HG02763 (cell line): ENCODE data around the gene ZDHHC14.
"Not testable (repeated sequence)": the region's sequence is repeated elsewhere in the genome, so short reads cannot be mapped to it uniquely, and the experiment has no call there.

Source experiments
- ATAC-seq: cut with Tn5 transposase; IDR thresholded peaks from one replicate; pipeline ENCODE4 v1.9.1; 2021; ENCODE audit warnings: mild to moderate bottlenecking, moderate library complexity; ENCODE audit not compliant: unreplicated experiment

The ZDHHC14 gene

DNA sequence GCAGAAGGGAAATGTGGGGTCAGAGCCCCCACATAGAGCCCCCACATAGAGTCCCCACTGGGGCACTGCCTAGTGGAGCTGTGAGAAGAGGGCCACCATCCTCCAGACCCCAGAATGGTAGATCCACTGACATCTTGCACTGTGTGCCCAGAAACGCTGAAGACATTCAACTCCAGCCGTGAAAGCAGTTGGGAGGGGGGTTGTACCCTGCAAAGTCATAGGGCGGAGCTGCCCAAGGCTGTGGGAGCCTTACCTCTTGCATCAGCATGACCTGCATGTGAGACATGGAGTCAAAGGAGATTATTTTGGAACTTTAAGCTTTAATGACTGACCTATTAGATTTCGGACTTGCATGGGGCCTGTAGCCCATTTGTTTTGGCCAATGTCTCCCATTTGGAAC is 209.7 kb downstream of the ZDHHC14 start:
- ATAC-seq, result not testable (repeated sequence)

DNA sequence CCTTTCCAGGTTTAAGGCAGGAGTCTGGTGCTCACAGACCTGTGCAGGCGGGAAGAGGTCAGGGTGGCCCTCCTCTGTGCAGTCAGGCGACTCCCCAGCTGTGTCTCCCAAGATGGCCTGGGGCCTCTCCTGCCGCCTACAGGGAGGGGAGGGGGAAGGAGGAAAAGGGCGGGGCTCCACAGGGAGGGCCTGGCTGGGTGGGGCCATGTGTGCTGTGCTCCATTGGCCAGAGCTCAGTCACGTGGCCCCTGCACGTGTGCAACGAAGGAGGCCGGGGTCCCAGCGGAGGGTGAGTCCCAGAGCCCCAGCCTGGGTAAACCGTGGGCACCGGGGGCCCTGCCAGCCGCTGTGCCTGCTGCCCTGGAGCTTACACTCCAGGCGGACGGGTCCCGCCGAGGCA is 211.6 kb downstream of the ZDHHC14 start:
- ATAC-seq, result no peak

DNA sequence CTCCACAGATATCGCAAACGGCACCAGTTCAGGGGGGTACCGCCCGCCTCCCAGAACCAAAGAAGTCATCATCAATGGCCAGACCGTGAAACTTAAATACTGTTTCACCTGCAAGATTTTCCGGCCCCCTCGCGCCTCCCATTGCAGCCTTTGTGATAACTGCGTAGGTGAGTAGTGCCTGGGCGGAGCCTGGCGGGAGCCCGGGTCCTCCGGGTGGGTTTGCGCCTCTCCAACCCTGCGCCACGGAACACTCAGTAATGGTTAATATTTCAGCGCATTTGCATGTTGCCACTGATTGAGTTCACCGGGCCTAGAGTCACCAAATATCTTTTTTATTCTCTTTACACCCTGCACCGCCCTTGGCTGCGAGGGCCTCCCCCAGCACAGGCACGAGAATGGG is 212.0 kb downstream of the ZDHHC14 start:
- ATAC-seq, result no peak

DNA sequence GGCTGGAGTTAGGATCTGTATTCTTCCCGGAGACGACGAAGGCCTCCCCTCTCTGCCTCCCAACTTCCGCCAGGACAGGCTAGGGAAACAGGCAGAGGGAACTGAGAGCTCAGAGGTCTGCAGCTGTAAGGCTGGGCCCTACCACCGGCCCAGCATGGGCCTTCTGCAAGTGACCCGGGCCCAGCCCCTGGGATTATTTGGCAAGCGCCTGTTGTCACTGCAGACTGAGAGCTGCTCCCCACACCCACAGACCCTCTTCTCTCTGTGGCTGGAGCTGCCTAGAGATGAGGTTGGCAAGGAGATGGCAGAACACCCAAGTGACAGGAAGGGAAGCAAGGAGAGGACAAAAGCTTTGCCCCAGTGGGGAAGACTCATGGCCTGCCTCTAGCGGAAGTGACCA is 212.6 kb downstream of the ZDHHC14 start:
- no peak for ATAC-seq

DNA sequence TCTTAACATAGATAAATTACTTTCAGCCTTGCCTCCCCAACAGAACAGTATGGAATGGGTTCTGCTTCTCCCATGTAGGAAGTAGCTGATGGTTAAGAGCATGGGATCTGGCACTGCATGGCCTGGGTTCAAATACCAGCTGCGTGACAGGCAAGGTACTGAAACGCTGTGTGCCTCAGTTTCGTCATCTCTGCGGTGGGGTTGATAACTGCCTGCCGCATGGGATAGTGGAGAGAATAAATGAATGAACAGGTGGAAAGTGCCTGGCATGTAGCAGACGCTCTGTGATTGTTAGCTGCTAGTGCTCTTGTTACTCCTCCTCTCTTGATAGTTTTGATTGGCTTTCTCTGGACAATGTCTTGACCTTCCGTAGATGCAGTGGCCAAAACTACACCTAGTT is 213.3 kb downstream of the ZDHHC14 start:
- ATAC-seq, result no peak

DNA sequence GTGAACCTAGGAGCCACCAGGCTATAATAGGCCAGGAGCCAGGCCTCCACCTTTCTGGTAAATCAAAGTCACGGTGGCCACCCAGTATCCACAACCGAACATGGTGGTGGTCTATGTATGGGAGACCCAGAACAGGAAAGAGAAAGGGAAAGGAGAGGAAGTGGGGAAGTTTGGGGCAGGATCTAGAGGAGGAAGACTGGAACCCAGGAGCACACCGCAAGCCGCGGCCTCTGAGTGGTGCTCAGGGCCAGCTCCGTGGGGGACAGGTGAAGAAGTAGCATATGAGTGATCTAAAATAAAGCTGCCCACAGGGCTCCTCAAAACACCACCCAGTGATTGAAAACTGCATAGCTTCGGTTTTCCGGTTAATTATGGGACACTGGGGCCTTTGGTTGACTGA is 214.8 kb downstream of the ZDHHC14 start:
- no peak for ATAC-seq

DNA sequence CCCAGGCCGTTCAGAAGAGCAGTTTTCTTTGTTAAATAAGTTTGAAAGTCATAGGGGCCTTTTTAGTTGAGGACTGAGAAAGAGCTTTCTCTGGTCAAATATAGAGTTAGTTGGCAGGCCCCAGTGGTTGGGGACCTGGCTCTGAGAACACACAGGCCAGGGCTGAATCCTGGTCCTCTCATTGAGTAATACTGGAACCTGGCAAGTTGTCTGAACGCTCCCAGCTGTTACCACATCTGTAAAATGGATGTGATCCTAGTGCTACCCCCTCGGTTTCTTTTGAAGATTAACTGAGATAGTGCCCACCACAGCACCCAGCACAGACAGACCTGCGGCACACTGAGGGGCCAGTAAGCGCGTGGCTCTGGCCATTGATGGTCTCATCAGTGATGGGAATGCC is 215.5 kb downstream of the ZDHHC14 start:
- no peak for ATAC-seq

DNA sequence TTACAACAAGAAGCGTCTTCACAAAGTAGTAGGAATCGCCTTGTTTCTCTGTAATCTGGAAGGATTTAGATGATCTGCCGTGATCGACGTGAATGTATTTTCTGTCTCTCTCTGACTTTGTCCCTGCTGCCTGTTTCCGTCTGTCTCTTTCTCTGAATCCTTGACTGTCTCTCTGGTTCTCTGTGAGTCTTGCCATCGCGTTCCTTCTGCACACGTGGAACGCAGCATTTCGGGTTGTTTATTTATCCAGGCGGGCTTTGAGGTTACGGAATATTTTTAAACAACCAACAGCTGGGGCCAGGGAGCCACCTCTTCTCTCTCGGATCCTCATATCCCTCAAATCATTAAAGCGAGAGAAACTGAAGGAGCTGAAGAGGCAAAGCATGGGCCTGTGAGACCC is 215.9 kb downstream of the ZDHHC14 start:
- no peak for ATAC-seq

DNA sequence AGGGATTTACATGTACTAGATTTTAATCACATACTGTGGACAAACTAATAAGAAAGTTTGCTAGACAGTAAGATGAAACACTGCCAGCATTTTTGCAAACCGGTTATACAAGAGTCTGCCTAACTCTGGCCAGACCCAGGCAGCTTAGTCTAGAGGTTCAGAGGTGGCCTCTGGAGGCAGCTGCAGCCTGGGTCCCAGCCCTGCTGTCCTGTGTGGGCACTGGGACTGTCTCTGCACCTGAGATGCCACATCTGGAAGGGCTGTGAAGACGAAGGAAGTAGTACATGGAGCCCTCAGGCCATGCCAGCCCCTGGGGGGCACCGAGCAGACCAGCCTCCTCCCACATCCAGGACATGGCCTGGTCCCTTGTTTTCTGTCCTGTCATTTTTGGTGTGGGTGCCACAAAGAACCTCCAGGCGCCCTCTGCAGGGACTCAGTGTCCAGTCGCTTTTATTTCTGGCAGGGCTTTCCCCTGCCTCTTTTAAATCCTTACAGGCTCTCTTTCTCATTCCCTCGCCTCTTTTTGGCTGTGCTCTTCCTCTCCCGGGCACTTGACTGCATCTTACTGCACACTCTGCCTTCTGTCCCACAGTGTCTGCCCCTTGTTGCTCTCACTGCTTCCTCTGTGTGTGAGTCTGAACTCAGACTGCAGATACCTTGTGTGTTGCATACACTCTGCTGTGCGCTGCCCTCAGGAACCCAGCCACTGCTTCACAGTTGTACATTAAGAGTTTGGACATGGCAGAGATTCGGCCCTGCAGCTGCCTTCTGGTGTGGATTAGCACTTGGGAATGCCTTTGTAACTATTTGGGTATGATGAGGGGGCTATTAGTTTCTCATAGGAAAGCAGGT is 216.7 kb downstream of the ZDHHC14 start:
- no peak for ATAC-seq

DNA sequence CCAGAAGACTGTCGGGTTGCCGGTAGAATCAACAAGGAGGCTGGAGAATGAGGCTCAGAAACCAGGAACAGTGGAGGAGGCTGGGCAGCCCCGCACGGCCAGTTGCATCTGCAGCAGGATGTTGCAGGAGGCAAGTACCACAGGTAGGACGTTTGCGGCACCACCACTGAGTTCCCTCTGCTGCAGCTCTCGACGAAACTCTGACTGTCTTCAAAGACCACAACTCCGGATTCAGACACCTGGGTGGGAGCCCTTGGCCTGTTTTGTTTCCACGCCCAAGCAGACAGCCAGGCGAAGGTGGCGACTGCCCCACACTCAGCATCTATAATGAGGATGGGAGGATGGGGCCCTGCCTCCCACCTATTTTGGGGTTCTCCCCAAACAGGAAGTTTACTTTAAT is 218.2 kb downstream of the ZDHHC14 start:
- ATAC-seq, result peak; percentile 38

DNA sequence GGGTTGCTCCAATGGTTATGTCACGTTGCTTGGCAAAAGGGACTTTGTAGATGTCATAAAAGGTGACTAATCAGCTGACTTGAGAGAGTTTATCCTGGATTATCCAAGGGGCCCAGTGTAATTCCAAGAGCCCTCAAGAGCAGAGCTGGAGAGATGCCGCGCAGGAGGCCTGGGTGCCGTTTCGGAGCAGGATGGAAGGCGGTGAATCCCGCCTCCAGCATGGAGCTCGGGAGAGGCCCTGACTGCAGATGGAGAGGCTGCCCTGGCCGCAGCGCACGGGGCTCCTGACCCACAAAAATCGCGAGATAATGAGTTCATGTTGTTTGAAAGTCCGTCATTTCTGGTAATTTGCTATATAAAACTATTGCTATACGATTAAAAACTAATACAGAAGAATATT is 219.8 kb downstream of the ZDHHC14 start:
- no peak for ATAC-seq

DNA sequence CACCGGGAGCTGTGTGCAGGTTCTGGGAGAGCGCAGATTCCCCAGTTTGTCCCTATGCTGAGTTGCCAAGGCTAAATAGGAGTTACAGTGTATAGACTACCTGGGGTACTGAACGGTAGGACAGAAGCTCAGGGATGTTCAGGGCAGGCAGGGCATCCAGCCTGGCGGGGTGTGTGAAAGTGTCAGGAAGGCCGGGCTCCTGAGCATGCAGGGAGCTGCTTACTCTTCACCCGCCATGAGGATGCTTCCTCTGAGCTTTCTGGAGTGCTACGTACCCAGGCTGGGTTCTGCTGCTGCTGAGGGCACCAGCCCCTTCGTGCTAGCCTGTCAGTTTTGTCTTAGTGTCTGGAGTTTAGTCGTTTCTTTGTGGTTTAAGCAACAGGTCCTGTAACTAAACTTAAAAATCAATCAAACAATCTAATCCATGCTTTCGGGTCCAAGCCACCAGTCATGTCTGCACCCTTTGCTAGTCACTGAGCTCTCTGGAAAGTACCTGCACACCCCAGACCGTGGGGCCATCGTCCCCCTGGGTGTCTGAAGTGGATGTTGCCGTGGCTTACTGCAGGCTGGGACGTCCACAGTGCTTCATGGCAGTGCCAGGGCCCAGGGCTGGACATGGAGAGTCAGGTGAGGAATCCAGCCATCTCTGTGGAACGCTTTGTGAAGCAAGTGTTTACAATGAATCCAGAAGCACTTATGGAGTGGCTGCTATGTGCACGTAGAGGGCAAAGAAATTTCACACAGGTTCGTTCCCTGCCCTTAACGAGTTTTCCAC is 221.7 kb downstream of the ZDHHC14 start:
- no peak for ATAC-seq

DNA sequence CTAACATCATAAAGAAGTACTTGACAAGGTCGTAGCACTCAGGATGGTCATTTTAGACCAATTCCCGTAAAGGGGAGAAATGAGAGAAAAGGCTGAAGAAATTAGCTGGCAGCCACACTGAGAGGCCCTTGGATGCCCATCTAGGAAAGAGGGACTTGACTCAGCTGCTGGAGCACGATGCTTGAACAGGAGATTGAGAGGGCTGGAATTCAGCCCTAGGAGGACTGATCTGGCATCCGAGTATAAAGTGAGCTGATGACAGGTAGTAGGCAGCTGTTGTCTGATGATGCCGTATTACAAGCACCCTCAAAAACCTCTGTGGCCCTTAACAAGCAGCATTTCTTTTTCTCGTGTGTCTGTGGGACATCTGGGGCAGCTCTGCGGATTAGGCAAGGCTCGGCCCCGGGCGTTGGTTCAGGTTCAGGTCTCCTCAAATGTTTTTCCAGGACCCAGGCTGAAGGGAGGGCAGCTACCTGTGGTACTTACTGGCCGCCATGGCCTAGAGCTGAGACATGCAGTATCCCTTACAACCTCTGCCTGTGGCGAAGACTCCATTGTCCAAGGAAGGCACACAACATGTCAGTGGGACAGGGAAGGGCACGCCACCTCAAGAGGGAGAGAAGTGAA is 222.4 kb downstream of the ZDHHC14 start:
- no peak for ATAC-seq

DNA sequence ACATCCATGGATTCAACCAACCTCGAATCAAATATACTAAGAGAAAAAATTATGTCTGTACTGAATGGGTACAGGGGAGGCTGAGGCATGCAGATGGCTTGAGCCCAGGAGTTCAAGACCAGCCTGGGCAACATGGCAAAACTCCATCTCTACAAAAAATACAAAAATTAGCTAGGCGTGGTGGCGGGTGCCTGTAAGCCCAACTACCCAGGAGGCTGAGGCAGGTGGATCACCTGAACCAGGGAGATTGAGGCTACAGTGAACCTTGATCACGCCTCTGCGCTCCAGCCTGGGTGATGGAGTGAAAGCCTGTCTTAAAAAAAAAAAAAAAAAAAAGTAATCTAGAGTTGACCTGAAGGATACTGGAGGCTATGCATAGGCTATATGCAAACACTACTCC is 223.0 kb downstream of the ZDHHC14 start:
- no peak for ATAC-seq

DNA sequence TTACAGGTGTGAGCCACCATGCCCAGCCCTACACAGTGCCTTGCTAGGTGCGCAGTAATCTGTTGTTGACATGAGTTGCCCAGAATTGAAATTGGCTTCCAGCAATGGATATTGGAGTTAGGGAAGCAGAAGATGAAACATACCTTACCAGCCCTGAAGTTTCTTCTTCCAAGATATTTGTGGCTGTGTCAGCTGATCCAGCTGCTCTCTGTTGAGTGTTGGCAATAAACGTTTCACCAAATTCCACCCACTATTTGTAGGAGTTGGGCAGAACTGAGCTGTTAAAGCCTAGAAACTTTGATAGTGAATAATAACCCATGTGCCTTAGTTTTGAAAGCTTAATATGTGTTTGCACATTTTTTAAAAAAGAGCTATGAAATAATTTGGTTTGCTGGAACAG is 223.8 kb downstream of the ZDHHC14 start:
- no peak for ATAC-seq

DNA sequence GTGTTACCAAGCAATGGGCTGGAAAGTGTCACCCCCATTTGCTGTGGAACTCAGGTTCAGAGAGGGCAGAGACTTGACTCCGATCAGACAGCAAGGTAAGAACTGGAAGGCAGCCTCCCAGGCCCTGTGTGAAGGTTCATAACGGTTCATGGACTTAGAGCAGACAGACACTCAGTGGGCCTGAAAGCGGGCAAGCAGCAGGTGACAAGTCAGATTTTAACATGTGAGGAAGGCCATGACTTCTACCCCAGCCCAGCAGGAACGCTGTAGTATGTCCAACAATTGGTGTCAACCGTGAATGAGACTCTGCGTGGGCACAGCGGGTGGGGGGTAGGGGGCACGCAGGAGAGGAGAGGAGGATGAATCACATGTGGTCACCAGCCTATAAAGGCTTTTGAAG is 224.5 kb downstream of the ZDHHC14 start:
- ATAC-seq, result no peak

DNA sequence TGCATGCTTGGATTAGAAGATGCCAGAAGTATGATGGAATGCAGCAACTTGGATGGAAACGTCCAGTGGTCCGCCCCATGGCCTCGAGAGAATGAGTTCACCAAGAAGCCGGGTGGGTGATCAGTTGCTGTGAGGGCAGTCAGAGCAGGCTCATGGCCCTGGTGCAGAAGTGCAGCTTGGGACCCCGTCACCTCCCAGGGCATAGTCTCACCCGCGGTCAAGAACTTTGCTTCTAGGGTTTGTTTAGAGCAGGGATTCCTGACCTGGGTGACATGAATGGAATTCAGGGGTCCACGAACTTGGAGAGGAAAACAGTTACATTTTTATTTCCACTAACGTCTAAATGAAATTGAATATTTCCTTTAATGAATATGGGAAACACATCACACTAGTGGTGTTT is 225.5 kb downstream of the ZDHHC14 start:
- ATAC-seq, result no peak

DNA sequence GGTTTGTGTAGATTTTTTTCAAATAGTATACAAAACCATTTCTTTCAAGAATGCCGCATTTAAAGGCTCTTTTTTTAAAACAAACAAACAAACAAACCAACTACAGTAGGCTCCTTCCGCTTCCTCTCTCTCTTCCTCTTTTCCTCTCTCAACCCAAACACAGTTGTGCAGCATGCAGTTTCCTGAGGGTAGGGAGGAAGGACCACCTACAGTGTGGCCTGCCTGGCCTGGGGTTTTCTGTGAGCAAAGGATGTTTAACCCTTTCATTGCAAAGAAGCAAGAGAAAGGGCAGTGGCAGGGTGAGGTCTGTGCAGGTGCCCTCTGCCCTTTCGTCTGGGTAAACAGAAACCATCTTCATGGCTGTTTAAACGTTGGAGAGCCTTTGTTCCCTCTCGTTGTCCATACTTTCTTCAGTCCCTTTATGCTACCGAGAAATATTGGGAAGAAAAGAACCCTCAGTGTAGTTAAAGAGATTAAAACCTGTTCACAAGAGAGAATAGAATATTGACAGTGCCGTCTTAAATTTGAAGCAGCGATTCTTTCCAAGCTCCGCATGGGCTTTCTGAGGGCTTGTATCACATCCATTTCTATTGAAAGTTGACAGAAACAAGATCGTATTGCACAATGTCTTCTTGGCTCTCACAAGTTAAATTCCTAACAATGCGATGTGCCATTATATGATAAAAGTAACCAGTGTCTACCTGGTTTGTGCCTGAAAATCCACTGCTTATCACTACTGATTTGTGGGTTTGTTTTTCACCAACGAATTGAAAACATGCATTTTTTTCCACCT is 226.5 kb downstream of the ZDHHC14 start:
- peak; percentile 50 for ATAC-seq

DNA sequence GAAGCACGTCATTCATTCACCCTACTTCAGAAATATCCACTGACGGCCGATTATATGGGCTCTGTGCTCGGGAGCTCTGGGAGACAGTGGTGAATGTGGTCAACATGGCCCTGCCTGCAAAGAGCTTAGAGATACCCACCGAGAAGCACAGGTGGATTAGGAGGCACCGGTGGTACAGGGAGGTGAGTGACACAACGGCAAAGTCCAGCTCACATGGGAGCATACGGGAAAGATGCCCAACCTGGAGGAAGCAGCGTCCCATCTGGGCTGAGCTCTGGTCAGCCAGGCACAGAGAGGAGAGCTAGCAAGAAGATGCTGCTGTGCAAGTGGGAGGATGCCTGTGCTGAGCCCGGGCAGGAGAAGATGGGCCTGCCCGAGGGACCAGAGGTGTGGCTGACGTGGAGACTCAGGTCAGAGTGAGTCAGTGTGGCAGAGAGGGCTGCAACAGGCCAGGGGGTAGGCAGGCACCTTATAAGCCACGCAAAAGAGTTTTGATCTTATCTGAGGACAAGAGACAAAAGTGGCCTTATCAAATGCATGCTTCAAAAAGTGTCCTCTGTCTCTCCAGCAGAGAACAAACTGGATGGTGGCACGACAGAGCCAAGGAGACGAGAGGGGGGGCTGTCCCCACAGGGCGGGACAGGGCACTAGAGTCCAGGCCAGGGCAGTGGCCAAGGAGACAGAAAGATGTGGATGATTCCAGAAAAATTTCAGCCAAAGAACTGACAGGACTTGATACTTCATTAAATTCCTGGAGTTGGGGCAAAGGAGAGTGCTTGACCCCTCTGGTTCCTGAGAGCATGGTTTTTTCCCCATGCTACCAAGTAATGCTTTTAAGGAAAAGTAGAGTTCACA is 227.5 kb downstream of the ZDHHC14 start:
- ATAC-seq, result no peak

DNA sequence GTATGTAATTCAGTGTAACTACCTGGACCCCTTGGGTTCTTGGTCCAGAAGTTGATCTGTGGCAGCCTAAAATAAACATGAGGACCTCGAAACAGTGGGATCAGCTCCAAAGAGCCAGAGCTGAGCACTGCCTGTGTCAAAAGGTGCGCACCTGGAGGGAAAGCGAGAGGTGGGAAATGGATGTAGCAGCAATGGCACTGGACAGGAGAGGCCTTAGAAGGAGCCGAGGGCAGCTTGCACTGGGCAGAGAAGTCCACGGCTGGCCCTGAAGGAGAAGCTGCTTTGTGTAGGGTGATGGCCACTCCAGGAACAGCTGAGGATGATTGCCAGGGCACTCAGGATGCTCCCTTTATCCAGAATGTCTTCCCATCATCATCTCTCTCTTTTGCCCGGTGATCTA is 228.1 kb downstream of the ZDHHC14 start:
- ATAC-seq, result no peak
